Heart left ventricle (tissue), 13 donors: Measurements from ENCODE around the gene RAD51.

Experiments
- POLR2A ChIP-seq, 2 donors: fragments of 450-650 bp; IDR thresholded peaks; one replicate each; pipeline ENCODE4 v1.6.1; 2017; ENCODE audit warnings: antibody characterized with exemption in 2 of 2, mild to moderate bottlenecking in 2 of 2, moderate library complexity in 2 of 2
- TF ChIP-seq, protein P1 (sequence below), 12 donors: fragments of 200-600 bp; sonication (generic) in 4 of 12; IDR thresholded peaks; one replicate each; pipeline versions ENCODE4 v1.5.0 to v1.8.0; 2018 to 2022; ENCODE audit warnings: antibody characterized with exemption in 12 of 12, mild to moderate bottlenecking in 5 of 12
- donor health status: ischemic (EF 13 %, LVEDD 7.1; RV severe dilation, severe dysfunction).
- donor health status: DM: no; HTN: yes; CAD: no.
- donor health status: DM: no; HTN: no; CAD: no.
- donor health status: ischemic (EF 25% LVEDD 6.9; RV normal size, moderate dysfunction).
- donor health status: ischemic (EF 25% LVEDD 5.7; RV mildly dilated, moderate dysfunction).
- donor health status: ischemic (EF 35%, LVEDD 5.7; RV mildly dilated, moderate dysfunction).
- donor health status: nonischemic (EF 11% LVEDD 7.7; RV severe dilation, severe dysfunction).
- donor health status: DM: yes; HTN: yes; CAD: no.
- donor health status: PGD.
- donor health status: ischemic (EF 29% LVEDD 5.4; RV normal size, mild dysfunction).
- donor health status: nonischemic (EF 23%, LVEDD 6.1; RV moderate dilation, normal function).

DNA sequence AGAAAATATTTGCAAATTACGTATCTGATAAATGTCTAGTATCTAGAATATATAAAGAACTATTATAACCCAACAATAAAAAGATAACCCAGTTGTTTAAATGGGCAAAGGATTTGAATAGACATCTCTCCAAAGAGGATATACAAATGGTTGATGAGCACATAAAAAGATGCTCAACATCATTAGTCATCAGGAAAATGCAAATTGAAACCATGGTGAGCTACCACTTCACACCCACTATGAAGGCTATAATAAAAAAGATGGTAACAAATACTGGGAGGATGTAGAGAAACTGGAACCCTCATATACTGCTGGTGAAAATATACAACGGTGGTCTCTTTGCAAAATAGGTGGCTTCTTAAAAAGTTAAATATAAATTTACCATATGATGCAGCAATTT lies 28.0 kb downstream of the RAD51 start:
- TF ChIP-seq, protein P1, sequence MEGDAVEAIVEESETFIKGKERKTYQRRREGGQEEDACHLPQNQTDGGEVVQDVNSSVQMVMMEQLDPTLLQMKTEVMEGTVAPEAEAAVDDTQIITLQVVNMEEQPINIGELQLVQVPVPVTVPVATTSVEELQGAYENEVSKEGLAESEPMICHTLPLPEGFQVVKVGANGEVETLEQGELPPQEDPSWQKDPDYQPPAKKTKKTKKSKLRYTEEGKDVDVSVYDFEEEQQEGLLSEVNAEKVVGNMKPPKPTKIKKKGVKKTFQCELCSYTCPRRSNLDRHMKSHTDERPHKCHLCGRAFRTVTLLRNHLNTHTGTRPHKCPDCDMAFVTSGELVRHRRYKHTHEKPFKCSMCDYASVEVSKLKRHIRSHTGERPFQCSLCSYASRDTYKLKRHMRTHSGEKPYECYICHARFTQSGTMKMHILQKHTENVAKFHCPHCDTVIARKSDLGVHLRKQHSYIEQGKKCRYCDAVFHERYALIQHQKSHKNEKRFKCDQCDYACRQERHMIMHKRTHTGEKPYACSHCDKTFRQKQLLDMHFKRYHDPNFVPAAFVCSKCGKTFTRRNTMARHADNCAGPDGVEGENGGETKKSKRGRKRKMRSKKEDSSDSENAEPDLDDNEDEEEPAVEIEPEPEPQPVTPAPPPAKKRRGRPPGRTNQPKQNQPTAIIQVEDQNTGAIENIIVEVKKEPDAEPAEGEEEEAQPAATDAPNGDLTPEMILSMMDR (IDR thresholded peaks at IDR 0.05) = no peak
- TF ChIP-seq POLR2A (IDR thresholded peaks at IDR 0.05) = no peak
